Duodenal mucosa (tissue), 2 donors: ENCODE results near the gene ALOX15B.

Experiments used
- H3K27ac ChIP-seq: one replicate; pipeline ENCODE4 v1.7.0; 2013; ENCODE audit warnings: low read depth, low read length
- H3K27me3 ChIP-seq, 2 donors: one replicate each; pipeline ENCODE4 v1.7.0; 2013; ENCODE audit warnings: low read length in 2 of 2, control low read depth in 1 of 2; ENCODE audit not compliant: insufficient read depth in 2 of 2, control insufficient read depth in 1 of 2
- H3K36me3 ChIP-seq, 2 donors: one replicate each; pipeline ENCODE4 v1.7.0; 2013; ENCODE audit warnings: low read length in 2 of 2, control low read depth in 1 of 2; ENCODE audit not compliant: insufficient read depth in 2 of 2, control insufficient read depth in 1 of 2
- H3K4me1 ChIP-seq, 2 donors: one replicate each; pipeline ENCODE4 v1.7.0; 2013; ENCODE audit warnings: low read length in 2 of 2, control low read depth in 1 of 2; ENCODE audit not compliant: insufficient read depth in 2 of 2, control insufficient read depth in 1 of 2
- H3K4me3 ChIP-seq, 2 donors: one replicate each; pipeline ENCODE4 v1.7.0; 2013; ENCODE audit warnings: low read length in 2 of 2, low read depth in 1 of 2
- H3K9ac ChIP-seq, 2 donors: one replicate each; pipeline ENCODE4 v1.7.0; 2013; ENCODE audit warnings: low read length in 2 of 2, low read depth in 1 of 2
- H3K9me3 ChIP-seq, 2 donors: one replicate each; pipeline ENCODE4 v1.7.0; 2013; ENCODE audit warnings: low read length in 2 of 2, control low read depth in 1 of 2; ENCODE audit not compliant: control insufficient read depth in 1 of 2

The ALOX15B gene

DNA sequence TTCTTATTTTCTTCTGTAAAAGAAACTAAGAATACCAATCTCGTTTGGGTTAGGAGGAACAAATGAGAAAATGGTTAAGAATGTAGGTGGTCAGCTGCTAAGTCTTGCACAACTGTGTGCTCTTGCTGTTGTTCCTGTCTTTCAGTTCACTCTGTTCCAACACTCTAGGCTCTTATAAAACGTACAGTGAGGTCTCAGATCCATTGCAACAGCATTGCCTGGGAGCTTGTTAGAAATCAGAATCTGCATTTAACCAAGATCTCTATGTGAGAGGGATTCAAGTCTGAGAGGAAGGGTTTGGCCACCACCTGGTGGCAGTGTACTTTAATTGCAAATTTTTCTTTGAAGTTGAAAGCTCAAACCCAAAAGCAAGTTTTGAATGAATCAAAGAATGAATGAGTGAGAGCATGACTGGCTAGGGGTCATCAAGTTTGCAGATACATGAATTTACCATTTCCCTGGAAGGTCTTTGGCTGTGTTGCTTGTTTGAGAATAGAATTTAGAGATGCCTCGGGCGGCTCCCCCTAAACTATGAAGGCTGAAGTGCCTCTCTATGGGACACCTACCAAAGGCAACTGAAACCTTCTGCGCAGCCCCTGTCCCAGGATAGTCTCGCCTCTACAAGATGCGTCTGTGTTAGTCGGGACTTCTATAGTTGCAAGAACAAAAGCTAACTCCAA lies 2.5 kb downstream of the ALOX15B start:
- Histone ChIP-seq H3K36me3 (no peaks in the 10 kb centered on the region), H3K9me3 (no peaks in the 10 kb centered on the region), H3K27me3 (peaks cover 8 to 16% of the 10 kb centered on the region in 2 donors), H3K27ac (no peak overlapping the region), H3K9ac (no peak overlapping the region), H3K4me3 (no peak overlapping the region), H3K4me1 (no peaks in the 10 kb centered on the region)

DNA sequence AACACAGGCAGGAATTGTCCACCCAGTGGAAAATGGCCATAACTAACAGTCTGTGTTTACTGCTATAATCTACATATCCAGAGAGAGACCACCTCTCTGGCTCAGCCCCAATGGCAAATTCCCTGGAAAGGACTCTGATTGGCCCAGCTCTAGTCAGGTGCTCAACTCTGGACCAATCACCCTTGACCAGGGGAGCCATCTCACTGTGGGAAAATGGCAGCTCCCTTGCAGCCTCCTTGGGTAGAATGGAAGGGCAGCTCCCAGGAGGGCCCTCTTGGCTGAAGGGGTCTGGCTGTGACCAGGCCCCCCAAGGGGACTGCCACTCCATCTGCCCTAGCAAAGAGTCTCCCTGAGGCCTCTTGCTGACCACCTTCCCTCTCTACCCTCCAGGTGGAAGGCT lies 3.1 kb downstream of the ALOX15B start:
- Histone ChIP-seq H3K27me3 (peaks cover 8 to 22% of the 10 kb centered on the region in 2 donors), H3K9me3 (no peaks in the 10 kb centered on the region), H3K27ac (no peak overlapping the region), H3K9ac (no peak overlapping the region), H3K36me3 (no peaks in the 10 kb centered on the region), H3K4me3 (no peak overlapping the region), H3K4me1 (no peaks in the 10 kb centered on the region)

DNA sequence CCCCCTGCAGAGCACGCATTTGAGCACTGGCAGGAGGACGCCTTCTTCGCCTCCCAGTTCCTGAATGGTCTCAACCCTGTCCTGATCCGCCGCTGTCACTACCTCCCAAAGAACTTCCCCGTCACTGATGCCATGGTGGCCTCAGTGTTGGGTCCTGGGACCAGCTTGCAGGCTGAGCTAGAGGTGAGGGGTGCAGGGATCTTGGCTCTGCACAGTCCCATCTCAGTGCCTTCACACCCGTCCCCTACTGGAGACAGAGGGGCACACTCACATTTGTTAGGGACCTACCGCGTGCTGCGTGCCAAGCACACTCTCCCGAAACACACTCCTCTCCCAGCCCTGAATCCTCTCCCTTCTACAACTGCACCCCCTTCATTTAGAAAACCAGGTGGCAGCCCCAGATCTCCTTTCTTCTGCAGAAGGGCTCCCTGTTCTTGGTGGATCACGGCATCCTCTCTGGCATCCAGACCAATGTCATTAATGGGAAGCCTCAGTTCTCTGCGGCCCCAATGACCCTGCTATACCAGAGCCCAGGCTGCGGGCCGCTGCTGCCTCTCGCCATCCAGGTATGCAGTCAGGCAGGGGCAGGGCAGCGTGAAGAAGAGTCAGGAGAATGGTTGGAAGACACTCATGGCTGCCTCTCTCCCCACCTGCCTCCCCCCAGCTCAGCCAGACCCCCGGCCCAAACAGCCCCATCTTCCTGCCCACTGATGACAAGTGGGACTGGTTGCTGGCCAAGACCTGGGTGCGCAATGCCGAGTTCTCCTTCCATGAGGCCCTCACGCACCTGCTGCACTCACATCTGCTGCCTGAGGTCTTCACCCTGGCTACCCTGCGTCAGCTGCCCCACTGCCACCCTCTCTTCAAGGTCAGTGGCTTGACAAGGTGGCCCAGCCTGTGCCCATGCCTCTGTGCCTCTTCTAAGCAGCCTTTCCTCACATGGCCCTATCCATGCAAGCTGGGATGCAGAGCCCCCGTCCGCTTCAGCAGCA lies 6.3 kb downstream of the ALOX15B start:
- Histone ChIP-seq H3K36me3 (no peaks in the 10 kb centered on the region), H3K4me3 (no peak overlapping the region), H3K9me3 (no peaks in the 10 kb centered on the region), H3K27ac (no peak overlapping the region), H3K4me1 (no peaks in the 10 kb centered on the region), H3K9ac (no peak overlapping the region), H3K27me3 (peaks cover 4 to 9% of the 10 kb centered on the region in 2 donors)

DNA sequence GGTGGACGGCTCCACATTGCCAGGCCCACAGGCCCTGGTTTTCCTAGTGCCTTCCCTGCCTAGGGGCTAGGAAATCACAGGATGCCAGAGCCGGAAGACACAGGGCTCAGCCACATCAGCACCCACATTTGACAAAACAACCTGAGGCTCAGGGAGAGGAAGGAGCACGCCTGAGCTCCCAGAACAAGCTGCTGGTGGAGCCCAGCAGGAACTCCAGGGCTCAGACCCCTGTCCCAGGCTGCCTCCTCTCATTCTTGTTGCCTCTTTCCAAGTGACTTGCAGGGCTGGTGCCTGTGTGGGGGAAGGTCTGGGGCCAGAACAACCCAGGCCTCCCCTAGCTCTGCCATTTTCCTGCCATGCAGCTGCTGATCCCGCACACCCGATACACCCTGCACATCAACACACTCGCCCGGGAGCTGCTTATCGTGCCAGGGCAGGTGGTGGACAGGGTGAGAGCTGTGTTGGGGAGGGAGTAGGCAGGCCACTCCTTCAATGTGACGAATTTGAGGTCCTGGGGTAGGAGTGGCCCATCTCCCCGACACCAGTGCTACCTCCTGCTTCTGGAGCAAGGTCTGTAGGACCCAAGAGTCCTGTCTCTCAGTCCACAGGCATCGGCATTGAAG lies 7.6 kb downstream of the ALOX15B start:
- H3K27me3 ChIP-seq: peaks cover 0 to 9% of the 10 kb centered on the region in 2 donors
- H3K4me1 ChIP-seq: no peaks in the 10 kb centered on the region
- H3K4me3 ChIP-seq: no peak overlapping the region
- no peak overlapping the region for H3K9ac ChIP-seq
- H3K9me3 ChIP-seq: no peaks in the 10 kb centered on the region
- H3K36me3 ChIP-seq: no peaks in the 10 kb centered on the region
- H3K27ac ChIP-seq: no peak overlapping the region

DNA sequence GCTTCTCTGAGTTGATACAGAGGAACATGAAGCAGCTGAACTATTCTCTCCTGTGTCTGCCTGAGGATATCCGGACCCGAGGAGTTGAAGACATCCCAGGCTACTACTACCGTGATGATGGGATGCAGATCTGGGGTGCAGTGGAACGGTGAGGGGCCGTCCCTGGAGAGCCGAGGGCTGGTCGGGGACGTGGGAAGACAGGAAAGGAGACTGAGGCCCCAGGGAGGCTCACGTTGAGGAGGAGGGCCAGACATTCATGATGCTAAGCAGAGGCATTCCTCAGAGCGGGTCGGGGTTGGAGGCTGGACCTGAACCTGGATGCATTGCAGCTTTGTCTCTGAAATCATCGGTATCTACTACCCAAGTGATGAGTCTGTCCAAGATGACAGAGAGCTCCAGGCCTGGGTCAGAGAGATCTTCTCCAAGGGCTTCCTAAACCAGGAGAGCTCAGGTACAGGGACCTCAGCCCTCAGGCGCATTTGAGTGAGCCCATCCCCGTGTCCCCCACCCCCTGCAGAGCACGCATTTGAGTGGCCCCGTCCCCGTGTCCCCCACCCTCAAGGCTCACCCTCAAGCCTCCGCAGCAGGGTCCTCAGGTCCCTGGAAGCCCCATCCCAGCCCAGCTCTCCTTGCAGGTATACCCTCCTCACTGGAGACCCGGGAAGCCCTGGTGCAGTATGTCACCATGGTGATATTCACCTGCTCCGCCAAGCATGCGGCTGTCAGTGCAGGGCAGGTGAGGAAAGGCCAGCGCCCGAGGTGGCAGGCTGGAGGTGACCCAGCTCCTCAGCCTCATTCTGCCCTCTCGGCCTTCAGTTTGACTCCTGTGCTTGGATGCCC lies 8.3 kb downstream of the ALOX15B start:
- Histone ChIP-seq H3K27me3 (peaks cover 0 to 9% of the 10 kb centered on the region in 2 donors), H3K36me3 (no peaks in the 10 kb centered on the region), H3K9ac (no peak overlapping the region), H3K4me3 (no peak overlapping the region), H3K4me1 (no peaks in the 10 kb centered on the region), H3K27ac (no peak overlapping the region), H3K9me3 (no peaks in the 10 kb centered on the region)

DNA sequence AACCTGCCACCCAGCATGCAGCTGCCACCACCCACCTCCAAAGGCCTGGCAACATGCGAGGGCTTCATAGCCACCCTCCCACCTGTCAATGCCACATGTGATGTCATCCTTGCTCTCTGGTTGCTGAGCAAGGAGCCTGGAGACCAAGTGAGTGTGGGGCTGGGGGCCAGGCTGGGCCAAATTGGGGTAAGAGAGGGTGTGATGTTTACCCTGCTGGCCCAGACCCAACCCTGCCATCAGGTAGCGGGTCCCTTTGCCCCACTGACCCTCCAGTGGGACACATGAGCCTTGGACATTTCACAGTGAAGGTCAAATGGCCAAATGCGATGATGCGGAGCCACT lies 8.9 kb downstream of the ALOX15B start:
- no peaks in the 10 kb centered on the region for H3K9me3 ChIP-seq
- H3K36me3 ChIP-seq: no peaks in the 10 kb centered on the region
- no peak overlapping the region for H3K27ac ChIP-seq
- no peak overlapping the region for H3K9ac ChIP-seq
- H3K27me3 ChIP-seq: peaks cover 0 to 9% of the 10 kb centered on the region in 2 donors
- H3K4me3 ChIP-seq: no peak overlapping the region
- H3K4me1 ChIP-seq: no peaks in the 10 kb centered on the region

DNA sequence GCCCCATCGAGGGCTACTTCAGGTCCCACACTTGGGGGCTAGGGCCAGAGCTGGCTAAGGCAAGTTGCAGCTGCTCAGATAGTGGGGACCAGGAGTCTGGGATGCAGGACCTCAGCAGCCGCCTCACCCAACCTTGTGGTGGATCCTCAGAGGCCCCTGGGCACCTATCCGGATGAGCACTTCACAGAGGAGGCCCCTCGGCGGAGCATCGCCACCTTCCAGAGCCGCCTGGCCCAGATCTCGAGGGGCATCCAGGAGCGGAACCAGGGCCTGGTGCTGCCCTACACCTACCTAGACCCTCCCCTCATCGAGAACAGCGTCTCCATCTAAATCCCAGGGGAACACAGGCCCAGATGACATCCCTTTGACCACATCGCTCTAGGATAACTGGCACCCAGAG lies 9.4 kb downstream of the ALOX15B start:
- H3K4me3 ChIP-seq: no peak overlapping the region
- no peaks in the 10 kb centered on the region for H3K36me3 ChIP-seq
- H3K4me1 ChIP-seq: no peaks in the 10 kb centered on the region
- H3K27ac ChIP-seq: no peak overlapping the region
- H3K27me3 ChIP-seq: peaks cover 0 to 9% of the 10 kb centered on the region in 2 donors
- no peak overlapping the region for H3K9ac ChIP-seq
- H3K9me3 ChIP-seq: no peaks in the 10 kb centered on the region

DNA sequence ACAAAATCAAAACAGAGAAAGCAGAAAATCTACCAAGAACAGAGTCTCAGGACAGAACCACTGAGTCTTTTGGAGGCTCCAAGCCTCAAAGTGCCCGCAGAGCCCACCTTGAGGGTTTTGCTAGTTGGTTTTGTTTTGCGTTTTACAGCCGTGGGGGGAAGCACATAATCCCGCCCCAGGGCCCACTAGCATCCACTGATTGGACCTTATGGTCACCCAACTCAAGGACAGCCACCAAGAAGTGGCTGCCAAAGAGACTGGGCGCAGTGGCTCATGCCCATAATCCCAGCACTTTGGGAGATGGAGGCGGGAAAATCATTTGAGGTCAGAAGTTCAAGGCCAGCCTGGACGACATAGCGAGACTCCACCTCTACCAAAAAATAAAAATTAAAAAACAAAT lies 9.9 kb downstream of the ALOX15B start:
- H3K4me1 ChIP-seq: no peaks in the 10 kb centered on the region
- H3K27me3 ChIP-seq: peaks cover 0 to 9% of the 10 kb centered on the region in 2 donors
- H3K36me3 ChIP-seq: no peaks in the 10 kb centered on the region
- H3K27ac ChIP-seq: no peak overlapping the region
- H3K9me3 ChIP-seq: no peaks in the 10 kb centered on the region
- H3K9ac ChIP-seq: no peak overlapping the region
- H3K4me3 ChIP-seq: no peak overlapping the region

DNA sequence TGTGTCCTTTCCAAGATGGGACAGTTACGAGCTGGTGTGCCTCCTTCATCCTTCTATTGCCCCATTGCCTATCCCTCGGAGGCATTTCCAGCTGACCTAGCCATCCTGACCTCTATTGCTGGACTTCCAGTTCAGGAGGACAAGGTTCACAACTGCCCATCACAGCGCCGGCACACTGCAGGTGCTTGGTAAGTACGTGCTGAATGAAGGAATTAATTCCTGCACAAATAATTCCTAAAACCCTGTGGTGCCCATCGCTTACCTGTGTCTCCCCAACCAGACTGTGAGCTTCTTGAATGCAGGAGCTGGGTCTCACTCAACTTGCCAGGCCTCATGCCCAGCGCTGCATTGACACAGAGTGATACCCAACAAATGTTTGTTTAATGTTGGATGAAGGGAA lies 13.0 kb downstream of the ALOX15B start:
- Histone ChIP-seq H3K9me3 (no peaks in the 10 kb centered on the region), H3K27ac (no peak overlapping the region), H3K36me3 (no peaks in the 10 kb centered on the region)

More for the DNA sequence above, 13.0 kb downstream of the ALOX15B start:
- H3K4me3 ChIP-seq: no peak overlapping the region
- H3K27me3 ChIP-seq: peaks cover 0 to 3% of the 10 kb centered on the region in 2 donors
- H3K4me1 ChIP-seq: peaks cover 11 to 14% of the 10 kb centered on the region in 2 donors
- H3K9ac ChIP-seq: no peak overlapping the region
